HG03175 (cell line): ENCODE measurements around the gene ETV6.

Source experiments
- ATAC-seq: cut with Tn5 transposase; IDR thresholded peaks from one replicate; pipeline ENCODE4 v1.9.1; 2021; ENCODE audit warnings: mild to moderate bottlenecking, moderate library complexity; ENCODE audit not compliant: unreplicated experiment

Gene ETV6

GRCh38 chr12:11732023-11732422 is 82.5 kb downstream of the ETV6 start:
- ATAC-seq = peak; percentile 32

GRCh38 chr12:11732715-11733114 is 83.2 kb downstream of the ETV6 start:
- no peak for ATAC-seq

GRCh38 chr12:11734580-11735180 is 85.2 kb downstream of the ETV6 start:
- no peak for ATAC-seq

GRCh38 chr12:11738450-11738849 is 89.0 kb downstream of the ETV6 start:
- ATAC-seq = no peak

GRCh38 chr12:11739980-11740577 is 90.6 kb downstream of the ETV6 start:
- ATAC-seq = no peak

- ATAC-seq = no peak
These were observed 92.1 kb downstream of the ETV6 start for GRCh38 chr12:11741434-11742092.

- ATAC-seq = no peak
These were observed 94.2 kb downstream of the ETV6 start for GRCh38 chr12:11743423-11744409.

GRCh38 chr12:11744410-11744801 is 94.9 kb downstream of the ETV6 start:
- ATAC-seq = no peak

GRCh38 chr12:11745113-11745512 is 95.6 kb downstream of the ETV6 start:
- no peak for ATAC-seq

- no peak for ATAC-seq
These were observed 96.7 kb downstream of the ETV6 start for GRCh38 chr12:11746024-11746771.

- no peak for ATAC-seq
These were observed 97.7 kb downstream of the ETV6 start for GRCh38 chr12:11746940-11747716.

GRCh38 chr12:11747969-11748368 is 98.5 kb downstream of the ETV6 start:
- ATAC-seq = no peak

- ATAC-seq = no peak
These were observed 99.4 kb downstream of the ETV6 start for GRCh38 chr12:11748903-11749302.

GRCh38 chr12:11749943-11750690 is 100.6 kb downstream of the ETV6 start:
- peak; percentile 66 for ATAC-seq

GRCh38 chr12:11752403-11753149 is 103.1 kb downstream of the ETV6 start:
- no peak for ATAC-seq

- no peak for ATAC-seq
These were observed 103.7 kb downstream of the ETV6 start for GRCh38 chr12:11753150-11753499.

- no peak for ATAC-seq
These were observed 104.4 kb downstream of the ETV6 start for GRCh38 chr12:11753826-11754225.

GRCh38 chr12:11754256-11754655 is 104.8 kb downstream of the ETV6 start:
- no peak for ATAC-seq
